Kidney tubule cell (primary cell): Measurements from ENCODE around the gene TSNAXIP1.
A peak's percentile ranks its signal among the peaks of the same experiment; 100 is the strongest.
"Not testable (repeated sequence)": the region's sequence is repeated elsewhere in the genome, so short reads cannot be mapped to it uniquely, and the experiment has no call there.

Experiments
- DNase-seq: peaks from one replicate; pipeline ENCODE4 v3.0.0-alpha.2; 2018; ENCODE audit warnings: low spot score

The TSNAXIP1 gene

DNA sequence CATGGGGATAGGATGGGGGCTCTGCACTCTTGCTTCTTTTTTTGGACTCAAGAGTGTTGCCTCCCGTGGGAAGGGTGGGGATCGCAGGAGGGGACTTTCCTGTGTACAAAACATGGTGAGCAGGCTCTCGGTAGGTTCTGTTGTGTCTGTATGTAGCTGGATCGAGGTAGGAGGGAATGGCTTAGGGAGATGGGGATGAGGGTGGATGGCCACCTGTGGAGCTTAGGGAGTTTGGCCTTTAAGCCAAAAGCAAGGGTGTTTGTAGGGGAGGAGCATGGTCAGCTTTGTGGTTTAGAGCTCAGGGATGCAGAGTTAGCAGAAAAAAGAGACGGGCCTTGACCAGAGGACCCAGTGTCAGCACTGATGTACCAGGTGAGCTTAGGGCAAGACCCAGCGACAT is 55.2 kb downstream of the TSNAXIP1 start:
- no peak for DNase-seq

DNA sequence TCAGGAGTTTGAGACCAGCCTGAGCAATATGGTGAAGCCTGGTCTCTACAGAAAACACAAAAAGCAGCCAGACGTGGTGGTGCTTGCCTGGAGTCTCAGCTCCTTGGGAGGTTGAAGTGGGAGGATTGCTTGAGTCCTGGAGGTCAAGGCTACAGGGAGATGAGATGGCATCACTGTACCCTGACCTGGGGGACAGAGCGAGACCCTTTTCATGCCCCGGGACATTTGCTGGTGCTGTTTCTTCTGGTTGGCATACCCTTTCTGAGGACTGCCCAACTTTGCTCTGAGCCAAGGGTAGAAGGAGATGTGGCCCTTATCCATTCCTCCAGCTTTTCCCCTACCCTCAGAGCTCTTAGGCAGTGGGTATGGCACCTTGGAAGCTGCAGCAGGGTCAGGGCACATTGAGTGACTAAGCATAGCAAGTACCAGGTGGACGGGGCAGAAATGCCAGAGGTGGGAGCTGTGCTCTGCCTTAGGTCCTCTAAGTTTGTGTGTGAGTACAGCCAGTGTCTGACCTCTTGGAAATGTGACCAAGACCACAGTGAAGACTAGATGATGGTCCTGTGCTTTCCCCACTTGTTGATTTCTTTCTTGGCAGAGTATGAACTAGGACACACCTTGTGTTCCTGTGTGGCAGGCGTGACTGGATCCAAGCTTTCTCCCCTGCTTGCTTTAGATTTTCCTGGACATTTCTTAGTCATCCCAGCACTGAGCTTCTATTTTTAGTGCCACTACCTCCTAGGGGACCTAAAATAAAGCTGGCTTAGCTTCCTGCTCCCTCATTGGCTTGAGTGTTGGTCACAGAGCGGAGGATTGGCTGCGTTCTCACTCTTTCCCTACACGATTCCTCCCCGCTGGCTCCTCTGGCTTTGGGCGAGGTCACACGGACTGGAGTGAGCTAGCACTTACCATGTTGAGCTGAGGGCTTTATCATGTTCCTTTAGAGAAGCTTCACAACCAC is 56.2 kb downstream of the TSNAXIP1 start:
- DNase-seq: peak; percentile 68

DNA sequence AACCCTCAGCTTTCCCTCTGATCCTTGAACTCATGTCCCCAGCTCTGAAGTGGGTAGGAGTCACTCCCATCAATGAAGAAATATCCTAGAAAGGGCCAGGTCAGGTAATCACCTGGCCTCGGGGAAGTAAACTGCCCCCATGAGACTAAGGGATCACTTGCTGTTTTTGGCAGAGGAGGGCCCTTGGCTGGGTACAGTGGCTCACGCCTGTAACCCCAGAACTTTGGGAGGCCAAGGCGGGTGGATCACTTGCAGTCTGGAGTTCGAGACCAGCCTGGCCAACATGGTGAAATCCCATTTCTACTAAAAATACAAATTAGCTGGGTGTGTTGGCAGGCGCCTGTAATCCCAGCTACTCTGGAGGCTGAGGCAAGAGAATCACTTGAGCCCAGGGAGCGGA is 57.4 kb downstream of the TSNAXIP1 start:
- DNase-seq: not testable (repeated sequence)

DNA sequence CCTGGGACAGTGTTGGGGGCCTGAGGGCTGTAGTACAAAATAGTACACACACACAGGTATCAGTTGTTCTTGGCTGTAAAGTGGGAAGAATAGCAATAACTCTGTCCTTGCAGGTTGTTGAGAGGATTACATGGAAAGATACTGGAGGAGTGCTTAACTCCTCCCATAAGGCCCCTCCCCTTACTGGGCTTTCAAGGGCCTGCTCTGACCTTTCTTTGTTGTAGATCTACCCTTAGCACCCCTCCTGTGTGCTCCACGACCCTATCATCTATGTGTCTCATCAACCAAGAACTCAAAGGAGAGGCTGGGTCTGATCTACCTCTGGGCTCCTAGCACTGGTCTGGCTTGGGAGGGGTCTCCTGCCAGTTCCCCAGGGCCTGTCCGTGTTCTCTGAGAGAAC is 57.9 kb downstream of the TSNAXIP1 start:
- DNase-seq: no peak

DNA sequence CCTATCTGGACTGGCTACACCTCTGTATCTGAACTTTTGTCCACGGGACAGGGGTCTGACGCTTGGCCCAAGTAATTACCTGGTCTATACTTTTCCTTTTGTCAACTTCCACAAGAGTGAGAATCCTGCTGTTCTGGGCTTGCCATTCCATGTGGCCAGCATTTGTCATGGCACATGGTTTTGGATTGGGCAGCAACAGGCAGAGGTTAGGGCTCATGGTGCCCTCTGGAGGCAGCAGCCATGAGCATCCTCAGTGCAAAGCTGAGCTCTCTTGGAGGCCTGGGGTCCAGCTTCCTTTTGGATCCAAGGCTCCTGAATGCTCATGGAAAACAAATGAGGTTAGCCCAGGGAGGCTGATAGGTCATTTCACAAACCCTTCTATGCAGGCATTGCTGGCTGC is 58.6 kb downstream of the TSNAXIP1 start:
- DNase-seq: peak; percentile 35

DNA sequence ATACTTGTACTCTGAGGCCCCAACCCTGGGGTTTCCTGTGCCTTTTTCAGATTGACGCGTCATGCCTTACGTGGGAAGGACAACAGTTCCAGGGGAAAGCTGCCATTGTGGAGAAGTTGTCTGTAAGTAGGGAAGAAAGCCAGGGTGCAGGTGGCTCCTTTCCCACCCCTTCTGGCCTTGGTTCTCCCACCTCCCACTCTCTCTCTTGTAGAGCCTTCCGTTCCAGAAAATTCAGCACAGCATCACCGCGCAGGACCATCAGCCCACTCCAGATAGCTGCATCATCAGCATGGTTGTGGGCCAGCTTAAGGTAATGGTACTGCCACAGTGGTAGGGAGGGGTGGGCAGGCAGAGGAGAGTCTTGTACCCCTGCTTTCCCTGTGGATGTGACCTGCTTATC is 61.6 kb downstream of the TSNAXIP1 start:
- no peak for DNase-seq

DNA sequence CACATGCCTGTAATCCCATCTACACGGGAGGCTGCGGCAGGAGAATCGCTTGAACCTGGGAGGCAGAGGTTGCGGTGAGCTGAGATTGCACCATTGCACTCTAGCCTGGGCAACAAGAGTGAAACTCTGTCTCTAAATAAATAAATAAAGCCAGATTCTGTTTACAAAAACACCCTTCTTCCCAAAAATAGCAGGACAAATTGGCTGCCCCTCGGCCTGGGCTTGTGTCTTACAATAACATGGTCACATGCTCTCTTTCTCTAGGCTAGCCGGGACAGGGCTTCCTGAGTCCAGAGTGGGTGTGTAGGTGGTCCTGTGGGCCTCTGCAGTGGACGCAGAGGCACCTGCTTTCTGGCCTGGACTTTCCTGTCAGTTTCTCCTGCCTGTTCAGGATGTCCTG is 63.0 kb downstream of the TSNAXIP1 start:
- no peak for DNase-seq

DNA sequence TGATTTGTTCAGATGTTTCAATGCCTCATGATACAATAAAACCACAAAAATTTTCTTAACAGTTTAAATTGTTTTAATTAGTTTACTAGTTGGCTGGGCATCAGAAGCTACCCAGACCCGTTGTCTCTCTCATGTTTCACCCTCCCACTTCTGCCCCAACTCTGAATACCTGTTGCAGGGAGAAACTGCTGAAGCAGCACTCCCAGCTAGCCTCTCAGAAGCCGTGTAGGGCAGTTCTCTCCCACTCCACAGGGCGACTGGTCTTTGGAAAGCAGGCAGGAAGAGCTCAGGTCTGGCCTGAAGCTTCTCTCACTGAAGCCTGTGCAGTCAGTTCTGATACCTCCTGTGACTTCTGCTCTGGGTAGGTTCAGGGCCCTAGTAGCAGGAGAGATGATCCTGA is 64.6 kb downstream of the TSNAXIP1 start:
- DNase-seq: no peak

DNA sequence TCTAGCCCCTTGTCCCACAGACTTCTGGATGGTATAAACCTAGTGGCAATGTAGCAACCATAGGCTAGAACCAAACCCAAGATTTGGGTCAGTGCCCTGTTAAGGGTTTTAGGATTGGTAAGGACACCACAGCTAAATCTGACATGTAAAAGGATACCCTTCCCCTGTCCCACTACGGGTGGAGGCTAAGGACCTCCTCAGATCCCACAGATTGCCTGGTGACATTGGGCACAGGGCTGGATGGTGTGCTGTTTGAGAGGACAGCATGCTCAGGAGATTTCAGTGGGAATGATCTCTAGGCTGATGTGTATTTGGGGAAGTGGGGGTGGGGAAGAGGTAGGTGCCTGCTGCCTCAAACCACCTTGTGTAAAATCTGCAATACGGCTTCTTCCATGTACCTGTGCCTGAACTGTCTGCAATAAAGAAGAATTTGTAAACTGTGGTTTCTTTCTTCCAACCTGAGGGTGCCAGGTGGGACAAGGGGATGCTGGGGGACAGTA is 65.5 kb downstream of the TSNAXIP1 start:
- no peak for DNase-seq

DNA sequence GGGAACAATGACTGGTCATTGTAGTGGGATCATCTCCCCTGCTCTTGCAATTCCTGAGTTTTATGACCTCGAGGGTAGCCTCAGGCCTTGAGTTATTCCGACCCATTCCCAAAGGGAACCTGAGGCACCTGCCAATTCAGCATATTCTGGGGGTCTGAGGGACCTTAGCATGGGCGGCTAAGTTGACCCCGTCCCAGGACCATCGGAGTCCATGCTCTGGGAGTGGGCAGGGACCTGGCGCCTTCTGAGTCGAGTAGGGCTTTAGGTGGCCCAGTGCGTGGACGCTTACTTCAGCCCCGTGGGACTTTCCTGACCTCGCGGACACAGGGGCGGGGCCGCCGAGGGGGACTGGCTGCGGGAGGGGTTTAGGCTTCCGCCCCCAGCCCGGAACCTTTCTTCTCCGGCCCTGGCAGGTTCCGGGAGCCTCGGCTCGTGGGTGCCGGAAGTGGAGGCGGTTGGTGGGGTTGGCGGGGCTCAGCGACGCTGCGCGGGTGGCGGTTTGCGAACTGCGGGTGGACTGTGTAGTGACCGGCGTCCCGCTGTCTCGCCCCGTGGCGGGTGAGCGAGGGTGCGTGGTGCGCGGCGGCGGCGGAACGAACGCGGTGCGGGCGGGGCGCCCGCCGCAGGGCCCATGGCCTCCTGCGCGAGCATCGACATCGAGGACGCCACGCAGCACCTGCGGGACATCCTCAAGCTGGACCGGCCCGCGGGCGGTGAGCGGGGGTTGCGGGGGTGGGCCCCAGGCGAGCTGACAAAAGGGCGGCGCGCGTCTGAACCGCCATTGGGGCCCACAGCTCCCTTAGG is 66.1 kb downstream of the TSNAXIP1 start, which contains the start of gene EDC4:
TSS of gene EDC4 (plus strand) at position 422 of the 804 bp plus-strand sequence. CDS start at position 632, 210 bp downstream.
- peak; percentile 88 for DNase-seq

DNA sequence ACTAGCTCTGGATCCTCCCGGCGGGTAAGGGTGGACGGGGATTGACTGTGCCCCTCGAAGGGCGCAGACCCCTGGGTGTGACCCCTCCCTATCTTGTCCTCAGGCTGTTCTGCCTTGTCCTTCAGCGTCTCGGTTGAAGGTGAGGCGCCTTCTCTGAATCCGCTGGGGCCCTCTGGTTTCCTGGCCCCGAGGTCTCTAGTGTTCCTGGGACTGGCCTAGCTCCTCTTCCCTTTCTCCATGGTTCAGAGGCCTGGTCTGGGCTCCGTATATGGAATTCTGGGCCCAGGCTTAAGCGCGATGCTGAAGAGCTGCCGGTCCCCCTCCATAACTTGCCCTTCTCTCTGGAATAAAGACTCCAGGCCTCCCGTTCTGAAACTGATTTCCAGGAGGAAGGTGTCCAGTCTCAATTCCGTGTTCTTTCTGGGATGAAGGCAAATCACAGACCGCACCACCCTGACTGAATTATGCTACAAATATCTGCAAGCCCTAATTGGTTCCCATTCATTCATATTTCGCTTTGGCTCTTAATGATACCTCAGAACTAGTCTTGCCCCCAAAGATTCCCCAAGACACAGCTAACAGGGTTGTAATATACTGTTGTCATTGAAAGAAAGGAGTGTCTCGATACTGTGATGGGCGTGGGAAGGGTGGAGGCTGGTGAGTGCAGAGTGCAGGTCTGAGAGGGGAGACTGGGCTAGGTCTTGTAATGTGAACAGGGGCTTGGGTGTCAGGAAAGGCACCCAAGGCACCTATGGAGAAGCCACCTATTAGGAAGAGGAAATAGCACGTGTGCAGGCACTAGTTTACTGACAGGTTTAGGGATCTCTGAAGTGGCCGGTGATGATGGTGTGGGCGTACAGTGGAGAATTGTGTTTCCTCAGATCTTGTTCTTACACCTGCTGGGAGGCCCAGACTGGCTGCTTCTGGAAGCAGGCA is 67.0 kb downstream of the TSNAXIP1 start:
- peak; percentile 22 for DNase-seq

DNA sequence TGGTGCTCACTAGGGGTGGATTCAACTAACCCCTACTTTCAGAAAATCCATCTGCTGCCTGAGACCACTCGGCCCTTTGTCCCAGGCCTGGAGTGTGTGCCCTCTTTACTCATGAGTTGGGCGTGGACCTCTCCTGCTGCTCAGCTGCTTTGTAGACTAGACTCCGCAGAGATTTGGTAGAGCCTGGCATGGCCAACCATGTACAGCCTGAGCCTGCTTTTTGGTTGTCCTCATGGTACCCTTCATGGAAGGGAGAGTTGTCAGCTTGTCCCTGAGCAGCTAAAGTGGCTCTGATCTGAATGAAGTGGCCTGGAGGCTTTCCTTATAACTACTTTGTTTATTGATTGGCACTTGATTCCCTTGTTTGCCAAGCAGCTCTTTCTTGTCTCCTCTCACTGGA is 67.7 kb downstream of the TSNAXIP1 start:
- DNase-seq: no peak

DNA sequence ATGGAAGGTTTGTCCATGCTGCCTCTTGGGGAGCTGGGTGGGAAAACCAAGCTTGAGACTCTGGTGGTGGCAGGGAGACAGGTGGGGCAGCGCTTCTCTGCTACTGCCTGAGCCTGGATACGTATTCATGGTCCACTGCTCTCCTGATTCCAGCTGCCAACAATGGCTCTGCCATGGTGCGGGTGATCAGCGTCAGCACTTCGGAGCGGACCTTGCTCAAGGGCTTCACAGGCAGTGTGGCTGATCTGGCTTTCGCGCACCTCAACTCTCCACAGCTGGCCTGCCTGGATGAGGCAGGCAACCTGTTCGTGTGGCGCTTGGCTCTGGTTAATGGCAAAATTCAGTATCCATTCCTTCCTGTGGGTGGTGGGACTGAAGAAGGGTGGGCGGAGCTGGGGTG is 70.4 kb downstream of the TSNAXIP1 start:
- no peak for DNase-seq
